T-helper 1 cell treated with Interleukin-12 subunit alpha and Interleukin-12 subunit beta and Interleukin-4 antibody, amounts not matched to agents 30 ng/mL and 1 ng/mL, for 36 hours (primary cell): ENCODE data around the gene STARD9. TPM values are rescaled to one million over a fixed set of nuclear protein-coding genes. Genes with fewer than 3 reads are reported as not detected.
"Not testable (repeated sequence)": the region's sequence is repeated elsewhere in the genome, so short reads cannot be mapped to it uniquely, and the experiment has no call there.

ENCODE experiments used
- intact Hi-C: fragments of 100-400 bp; cut with micrococcal nuclease; formaldehyde crosslinking; loops from one replicate; pipeline ENCODE4 v1.15.1; 2024
- total RNA-seq: library from RNA; stranded (reverse); gene quantifications from 2 replicates; pipeline ENCODE4 v1.2.3, GENCODE V29; 2022

STARD9 gene
- total RNA-seq, 1 donor from 2014 or later: 11.3 TPM

- intact Hi-C loops: no loop called here
Observed at GRCh38 chr15:42750306-42750705, 174.9 kb downstream of the STARD9 start.

DNA sequence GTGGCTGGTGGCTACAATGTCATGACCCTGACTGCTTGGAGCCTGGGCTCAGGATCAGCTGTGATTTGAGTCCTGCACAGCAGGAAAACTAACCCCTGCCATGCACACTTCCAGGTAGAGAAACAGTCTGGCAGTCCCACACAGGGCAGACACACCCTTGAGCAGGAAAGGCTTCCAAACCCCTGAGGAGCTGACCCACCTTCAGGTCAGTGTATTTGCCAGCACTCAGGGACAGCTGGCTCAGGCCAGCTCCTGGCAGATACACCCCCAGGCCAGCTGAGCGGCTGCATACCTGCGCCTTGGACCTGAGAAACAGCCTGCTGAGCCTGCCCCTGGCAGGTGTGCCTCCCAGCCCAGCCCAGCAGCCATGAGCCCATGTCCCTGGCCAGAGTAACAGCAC, 183.7 kb downstream of the STARD9 start:
- intact Hi-C loops: no loop called here

DNA sequence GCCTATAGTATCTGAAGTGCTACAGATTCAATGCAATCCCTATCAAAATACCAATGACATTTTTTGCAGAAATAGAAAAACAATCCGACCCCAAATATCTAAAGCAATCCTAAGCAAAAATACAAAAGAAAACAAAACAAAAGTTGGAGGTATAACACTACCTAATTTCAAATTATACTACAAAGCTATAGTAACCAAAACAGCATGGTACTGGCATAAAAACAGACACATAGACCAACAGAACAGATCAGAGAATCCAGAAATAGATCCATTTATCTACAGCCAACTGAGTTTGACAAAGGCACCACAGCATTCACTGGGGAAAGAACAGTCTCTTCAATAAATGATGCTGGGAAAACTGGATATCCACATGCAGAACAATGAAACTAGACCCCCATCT, 185.4 kb downstream of the STARD9 start:
- intact Hi-C loops: no loop called here

- intact Hi-C loops: not testable (repeated sequence)
Observed at GRCh38 chr15:42761813-42762212, 186.4 kb downstream of the STARD9 start.

DNA sequence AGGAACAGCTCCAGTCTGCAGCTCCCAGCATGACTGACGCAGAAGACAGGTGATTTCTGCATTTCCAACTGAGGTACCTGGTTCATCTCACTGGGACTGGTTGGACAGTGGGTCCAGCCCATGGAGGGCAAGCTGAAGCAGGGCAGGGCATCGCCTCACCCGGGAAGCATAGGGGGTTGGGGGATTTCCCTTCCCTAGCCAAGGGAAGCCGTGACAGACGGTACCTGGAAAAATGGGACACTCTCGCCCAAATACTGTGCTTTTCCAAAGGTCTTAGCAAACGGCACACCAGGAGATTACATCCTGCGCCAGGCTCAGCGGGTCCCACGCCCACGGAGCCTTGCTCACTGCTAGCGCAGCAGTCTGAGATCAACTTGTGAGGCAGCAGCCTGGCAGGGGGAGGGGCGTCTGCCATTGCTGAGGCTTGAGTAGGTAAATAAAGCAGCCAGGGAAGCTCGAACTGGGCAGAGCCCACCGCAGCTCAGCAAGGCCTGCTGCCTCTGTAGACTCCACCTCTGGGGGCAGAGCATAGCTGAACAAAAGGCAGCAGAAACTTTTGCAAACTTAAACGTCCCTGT, 188.8 kb downstream of the STARD9 start:
- intact Hi-C loops: not testable (repeated sequence)

DNA sequence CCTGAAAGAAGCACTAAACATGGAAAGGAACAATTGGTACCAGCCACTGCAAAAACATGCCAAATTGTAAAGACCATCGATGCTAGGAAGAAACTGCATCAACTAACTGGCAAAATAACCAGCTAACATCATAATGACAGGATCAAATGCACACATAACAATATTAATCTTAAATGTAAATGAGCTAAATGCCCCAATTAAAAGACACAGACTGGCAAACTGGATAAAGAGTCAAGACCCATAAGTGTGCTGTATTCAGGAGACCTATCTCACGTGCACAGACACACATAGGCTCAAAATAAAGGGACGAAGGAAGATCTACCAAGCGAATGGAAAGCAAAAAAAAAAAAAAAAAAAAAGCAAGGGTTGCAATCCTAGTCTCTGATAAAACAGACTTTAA, 190.7 kb downstream of the STARD9 start:
- intact Hi-C loops: not testable (repeated sequence)

Other genes starting within 250 kb of the STARD9 start
- 4.5 and 4.8 TPM in 2 replicates for gene CAPN3, start 216.1 kb upstream of the STARD9 start, total RNA-seq
- gene ZNF106, start 84.5 kb upstream of the STARD9 start, total RNA-seq: 52.3 and 53.0 TPM in 2 replicates
- 70.8 and 72.3 TPM in 2 replicates for gene SNAP23, start 80.0 kb upstream of the STARD9 start, total RNA-seq
- gene LRRC57, start 26.8 kb upstream of the STARD9 start, total RNA-seq: 21.1 and 26.6 TPM in 2 replicates
- 31.7 and 33.0 TPM in 2 replicates for gene HAUS2, start 26.8 kb upstream of the STARD9 start, total RNA-seq
- gene CDAN1, start 161.5 kb downstream of the STARD9 start, total RNA-seq: 20.4 and 22.4 TPM in 2 replicates